NOMO-1 (cell line): ENCODE data around the gene ZNF302.
A peak's percentile ranks its signal among the peaks of the same experiment; 100 is the strongest.

ENCODE experiments used
- DNase-seq, 2 experiments: peaks; one replicate each; lab custom pipeline; 2025; ENCODE audit not compliant: unreplicated experiment in 2 of 2; lab: John Stamatoyannopoulos, UW

Gene ZNF302

GRCh38 chr19:34731019-34731829, 53.7 kb downstream of the ZNF302 start:
- DNase-seq = no peak

GRCh38 chr19:34731964-34732363, 54.5 kb downstream of the ZNF302 start:
- no peak for DNase-seq

GRCh38 chr19:34732612-34733211, 55.2 kb downstream of the ZNF302 start:
- DNase-seq = no peak

- DNase-seq = peak; percentile 67 to 80
Observed at GRCh38 chr19:34733266-34733745, 55.8 kb downstream of the ZNF302 start.

- DNase-seq = peak; percentile 89 to 91
Observed at GRCh38 chr19:34733746-34734536, 56.5 kb downstream of the ZNF302 start, which contains the start of gene ZNF181. Gene ZNF181 (plus strand): TSS chr19:34734243. CDS start chr19:34735038, 795 bp downstream.

GRCh38 chr19:34734537-34735103, 57.1 kb downstream of the ZNF302 start:
- DNase-seq = peak in 1 of 2 experiments; percentile 76
